Suprapubic skin (tissue), 3 donors: ENCODE results near the gene ARID4B.

ENCODE experiments used
- CTCF ChIP-seq, 2 donors: fragments of 200-600 bp in 1 of 2; fragments of 450-650 bp in 1 of 2; sonication (generic) in 1 of 2; IDR thresholded peaks; one replicate each; pipeline ENCODE4 v1.5.1; 2016 to 2019; ENCODE audit warnings: antibody characterized with exemption in 2 of 2, mild to moderate bottlenecking in 1 of 2, moderate library complexity in 1 of 2
- EP300 ChIP-seq: sonication (generic); formaldehyde crosslinking; IDR thresholded peaks from one replicate; pipeline ENCODE4 v1.6.1; 2017; ENCODE audit warnings: antibody characterized with exemption
- POLR2A ChIP-seq, 2 donors: fragments of 450-650 bp; IDR thresholded peaks; one replicate each; pipeline ENCODE4 v1.6.1; 2017; ENCODE audit warnings: antibody characterized with exemption in 2 of 2, mild to moderate bottlenecking in 2 of 2, moderate library complexity in 2 of 2

GRCh38 chr1:235180916-235181460 is 147.0 kb downstream of the ARID4B start:
- no peak for TF ChIP-seq CTCF (IDR thresholded peaks at IDR 0.05)
- no peak for TF ChIP-seq POLR2A (IDR thresholded peaks at IDR 0.05)
- TF ChIP-seq EP300, result no peak
